Smooth muscle cell of the brain vasculature (primary cell): ENCODE data around the gene OTOGL.
"Not testable (repeated sequence)": the region's sequence is repeated elsewhere in the genome, so short reads cannot be mapped to it uniquely, and the experiment has no call there.

Experiments
- DNase-seq: peaks from one replicate; pipeline ENCODE4 v3.0.0-alpha.2; 2012; ENCODE audit warnings: low read depth, low spot score

OTOGL gene

GRCh38 chr12:80183939-80184338 lies 84.6 kb downstream of the OTOGL start:
- no peak for DNase-seq

- DNase-seq, result no peak
Measured at GRCh38 chr12:80184926-80185325, 85.6 kb downstream of the OTOGL start.

- DNase-seq, result peak; percentile 91
Measured at GRCh38 chr12:80186727-80187217, 87.4 kb downstream of the OTOGL start.

- DNase-seq, result no peak
Measured at GRCh38 chr12:80187660-80188090, 88.3 kb downstream of the OTOGL start.

- no peak for DNase-seq
Measured at GRCh38 chr12:80188576-80188975, 89.2 kb downstream of the OTOGL start.

GRCh38 chr12:80189241-80189640 lies 89.9 kb downstream of the OTOGL start:
- DNase-seq, result no peak

GRCh38 chr12:80190001-80190400 lies 90.7 kb downstream of the OTOGL start:
- no peak for DNase-seq

GRCh38 chr12:80192087-80192486 lies 92.8 kb downstream of the OTOGL start:
- no peak for DNase-seq

- DNase-seq, result no peak
Measured at GRCh38 chr12:80193865-80194264, 94.5 kb downstream of the OTOGL start.

- DNase-seq, result no peak
Measured at GRCh38 chr12:80195074-80195726, 95.9 kb downstream of the OTOGL start.

- DNase-seq, result no peak
Measured at GRCh38 chr12:80195737-80196136, 96.4 kb downstream of the OTOGL start.

GRCh38 chr12:80196419-80196818 lies 97.1 kb downstream of the OTOGL start:
- no peak for DNase-seq

- no peak for DNase-seq
Measured at GRCh38 chr12:80198782-80199337, 99.5 kb downstream of the OTOGL start.

- no peak for DNase-seq
Measured at GRCh38 chr12:80199931-80200330, 100.6 kb downstream of the OTOGL start.

- DNase-seq, result no peak
Measured at GRCh38 chr12:80200414-80200813, 101.1 kb downstream of the OTOGL start.

- no peak for DNase-seq
Measured at GRCh38 chr12:80201908-80202307, 102.6 kb downstream of the OTOGL start.

GRCh38 chr12:80205960-80206359 lies 106.6 kb downstream of the OTOGL start:
- DNase-seq, result no peak

GRCh38 chr12:80208071-80208470 lies 108.7 kb downstream of the OTOGL start:
- DNase-seq, result no peak

- DNase-seq, result no peak
Measured at GRCh38 chr12:80211671-80212070, 112.3 kb downstream of the OTOGL start.

- DNase-seq, result no peak
Measured at GRCh38 chr12:80212938-80213645, 113.8 kb downstream of the OTOGL start.

GRCh38 chr12:80213871-80214270 lies 114.5 kb downstream of the OTOGL start:
- DNase-seq, result no peak

- DNase-seq, result no peak
Measured at GRCh38 chr12:80217011-80217535, 117.7 kb downstream of the OTOGL start.

GRCh38 chr12:80218925-80219324 lies 119.6 kb downstream of the OTOGL start:
- not testable (repeated sequence) for DNase-seq
